ENCODE results near the gene SOCS4. TPM values are rescaled to one million over a fixed set of nuclear protein-coding genes. Genes with fewer than 3 reads are reported as not detected.

The SOCS4 gene
- total RNA-seq (2021; ENCODE audit: unreplicated experiment) (19.9 TPM), Bru-seq, nascent RNA (percentile 88 among the genes with signal in this experiment), BruChase-seq, experiment 1, labeled RNA remaining after a 2-hour chase (percentile 96 among the genes with signal in this experiment), BruChase-seq, experiment 2, labeled RNA remaining after a 6-hour chase (percentile 90 among the genes with signal in this experiment)
- 11.6 TPM for polyA plus RNA-seq (2012; ENCODE audit: insufficient read length)
- long read RNA-seq, full-length matches to known transcripts: 13 of 18 reads
- long read RNA-seq, partial matches to known transcripts: 0 of 18 reads
- long read RNA-seq, other reads (novel, unspliced or antisense): 5 of 18 reads

GRCh38 chr14:55026793-55027561 is at the start of gene SOCS4, which contains the start of gene WDHD1:
Gene SOCS4, plus strand, starts transcription at chr14:55027236. Its CDS starts 15,806 bp downstream, at chr14:55043042.
Gene WDHD1, minus strand, starts transcription at chr14:55027099. Its CDS starts 312 bp downstream, at chr14:55026787.
- intact Hi-C loops (cut with micrococcal nuclease; ENCODE audit: unreplicated experiment) (no loop called here), in situ Hi-C loops (cut with HindIII; ENCODE audit: low pct_unique_long_range_greater_than_20kb, low sequenced_read_pairs) (no loop called here)
- H3K27ac ChIP-seq (ENCODE audit: low read length): peak within 1 kb of the TSS; percentile 96
- TF ChIP-seq SIN3A (IDR thresholded peaks at IDR 0.05; ENCODE audit: borderline replicate concordance, insufficient read depth, low read depth, low read length) (peak; percentile 82; the same call in 1 of the 2 replicates), POLR2AphosphoS5 (IDR thresholded peaks at IDR 0.05; ENCODE audit: low read depth, low read length) (peak; percentile 64), TCF7L2 (IDR thresholded peaks at IDR 0.05; ENCODE audit: low read depth, low read length) (no peak; the same call in 1 of the 2 replicates), CTCF (IDR thresholded peaks at IDR 0.05) (no peak)
- TF ChIP-seq, protein P1, sequence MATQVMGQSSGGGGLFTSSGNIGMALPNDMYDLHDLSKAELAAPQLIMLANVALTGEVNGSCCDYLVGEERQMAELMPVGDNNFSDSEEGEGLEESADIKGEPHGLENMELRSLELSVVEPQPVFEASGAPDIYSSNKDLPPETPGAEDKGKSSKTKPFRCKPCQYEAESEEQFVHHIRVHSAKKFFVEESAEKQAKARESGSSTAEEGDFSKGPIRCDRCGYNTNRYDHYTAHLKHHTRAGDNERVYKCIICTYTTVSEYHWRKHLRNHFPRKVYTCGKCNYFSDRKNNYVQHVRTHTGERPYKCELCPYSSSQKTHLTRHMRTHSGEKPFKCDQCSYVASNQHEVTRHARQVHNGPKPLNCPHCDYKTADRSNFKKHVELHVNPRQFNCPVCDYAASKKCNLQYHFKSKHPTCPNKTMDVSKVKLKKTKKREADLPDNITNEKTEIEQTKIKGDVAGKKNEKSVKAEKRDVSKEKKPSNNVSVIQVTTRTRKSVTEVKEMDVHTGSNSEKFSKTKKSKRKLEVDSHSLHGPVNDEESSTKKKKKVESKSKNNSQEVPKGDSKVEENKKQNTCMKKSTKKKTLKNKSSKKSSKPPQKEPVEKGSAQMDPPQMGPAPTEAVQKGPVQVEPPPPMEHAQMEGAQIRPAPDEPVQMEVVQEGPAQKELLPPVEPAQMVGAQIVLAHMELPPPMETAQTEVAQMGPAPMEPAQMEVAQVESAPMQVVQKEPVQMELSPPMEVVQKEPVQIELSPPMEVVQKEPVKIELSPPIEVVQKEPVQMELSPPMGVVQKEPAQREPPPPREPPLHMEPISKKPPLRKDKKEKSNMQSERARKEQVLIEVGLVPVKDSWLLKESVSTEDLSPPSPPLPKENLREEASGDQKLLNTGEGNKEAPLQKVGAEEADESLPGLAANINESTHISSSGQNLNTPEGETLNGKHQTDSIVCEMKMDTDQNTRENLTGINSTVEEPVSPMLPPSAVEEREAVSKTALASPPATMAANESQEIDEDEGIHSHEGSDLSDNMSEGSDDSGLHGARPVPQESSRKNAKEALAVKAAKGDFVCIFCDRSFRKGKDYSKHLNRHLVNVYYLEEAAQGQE (IDR thresholded peaks at IDR 0.05; ENCODE audit: insufficient read depth in 1 of 2, low read depth in 2 of 2, low read length in 1 of 2): no peak
- BruUV-seq (replicated peaks): no TSS peak
- H3K4me3 ChIP-seq (ENCODE audit: low read depth in 2 of 2, low read length in 2 of 2): peak within 1 kb of the TSS; percentile 80 to 94
- CTCF ChIA-PET: interaction anchor here (0.6 kb wide), 1 partner anchor 105 kb away, joined by 4 read pairs; no protein-coding TSS in a partner anchor
- peaks cover 11% of the 10 kb centered on the region for H3K36me3 ChIP-seq (ENCODE audit: control insufficient read depth, insufficient read depth, low read length)
- DNase-seq (ENCODE audit: low read depth, low spot score): peak; percentile 61
- peaks cover 23% of the 10 kb centered on the region for H3K4me1 ChIP-seq (ENCODE audit: control insufficient read depth, insufficient read depth, low read length)
- no peaks in the 10 kb centered on the region for H3K9me3 ChIP-seq (ENCODE audit: control insufficient read depth, insufficient read depth, low read depth, low read length)
- POLR2A ChIA-PET: interaction anchor here (0.6 to 0.7 kb wide), 3 partner anchors 46 to 518 kb away, joined by 3 to 20 read pairs (median 3); partner anchors contain the start of gene CGRRF1
- H3K27me3 ChIP-seq (ENCODE audit: control insufficient read depth, insufficient read depth, low read length): no peaks in the 10 kb centered on the region
- peak; percentile 99 for ATAC-seq

GRCh38 chr14:54979039-54979438 is 48.0 kb upstream of the SOCS4 start:
- intact Hi-C loops (cut with micrococcal nuclease; ENCODE audit: unreplicated experiment) (no loop called here), in situ Hi-C loops (cut with HindIII; ENCODE audit: low pct_unique_long_range_greater_than_20kb, low sequenced_read_pairs) (no loop called here)
- H3K36me3 ChIP-seq (ENCODE audit: control insufficient read depth, insufficient read depth, low read length): peaks cover 5% of the 10 kb centered on the region; the same call in 1 of the 2 replicates
- H3K27ac ChIP-seq (ENCODE audit: low read length): no peak overlapping the region
- no peak for ATAC-seq
- no peaks in the 10 kb centered on the region for H3K4me1 ChIP-seq (ENCODE audit: control insufficient read depth, insufficient read depth, low read length)
- H3K4me3 ChIP-seq (ENCODE audit: low read depth in 2 of 2, low read length in 2 of 2): no peak overlapping the region
- ChIA-PET CTCF (no interaction called here), POLR2A (no interaction called here)
- DNase-seq (ENCODE audit: low read depth, low spot score): no peak
- no peaks in the 10 kb centered on the region for H3K9me3 ChIP-seq (ENCODE audit: control insufficient read depth, insufficient read depth, low read depth, low read length)
- no TSS peak for BruUV-seq (replicated peaks)
- H3K27me3 ChIP-seq (ENCODE audit: control insufficient read depth, insufficient read depth, low read length): no peaks in the 10 kb centered on the region
- TF ChIP-seq TCF7L2 (IDR thresholded peaks at IDR 0.05; ENCODE audit: low read depth, low read length) (no peak), SIN3A (IDR thresholded peaks at IDR 0.05; ENCODE audit: borderline replicate concordance, insufficient read depth, low read depth, low read length) (no peak), CTCF (IDR thresholded peaks at IDR 0.05) (no peak), POLR2AphosphoS5 (IDR thresholded peaks at IDR 0.05; ENCODE audit: low read depth, low read length) (no peak)
- TF ChIP-seq, protein P1 (IDR thresholded peaks at IDR 0.05; ENCODE audit: insufficient read depth in 1 of 2, low read depth in 2 of 2, low read length in 1 of 2): no peak

Data from Panc1 (cell line).